Keratinocyte (primary cell): ENCODE data around the gene RAB14.

Experiments used
- EZH2 ChIP-seq: IDR thresholded peaks from one replicate; pipeline ENCODE4 v1.6.1; 2012; ENCODE audit warnings: inconsistent platforms, mild to moderate bottlenecking, low read length, moderate library complexity
- TF ChIP-seq, protein P1 (sequence below), 3 experiments: IDR thresholded peaks in 1 of 3; conservative IDR thresholded peaks in 1 of 3; optimal IDR thresholded peaks in 1 of 3; 2 replicates in 2 of 3; 3 replicates in 1 of 3; pipeline versions ENCODE3 to v1.5.1; 2011; ENCODE audit warnings: low read length in 3 of 3, mild to moderate bottlenecking in 3 of 3, moderate library complexity in 2 of 3, control low read depth in 1 of 3, inconsistent platforms in 1 of 3; ENCODE audit not compliant: insufficient read depth in 2 of 3; ENCODE audit errors: extremely low read depth in 1 of 3

DNA sequence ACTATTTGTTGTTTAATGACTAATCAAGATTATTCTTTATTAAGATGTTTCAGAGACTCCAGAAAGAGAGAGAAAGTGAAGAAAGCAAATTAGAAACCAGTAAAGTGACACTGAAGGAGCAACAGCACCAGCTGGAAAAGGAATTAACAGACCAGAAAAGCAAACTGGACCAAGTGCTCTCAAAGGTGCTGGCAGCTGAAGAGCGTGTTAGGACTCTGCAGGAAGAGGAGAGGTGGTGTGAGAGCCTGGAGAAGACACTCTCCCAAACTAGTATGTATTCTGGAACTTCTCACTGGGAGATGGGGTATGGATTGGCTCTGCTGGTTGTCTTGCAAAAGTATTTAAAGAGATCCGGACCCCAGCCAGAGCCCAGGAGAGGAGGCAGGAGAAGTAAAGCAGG, 33.6 kb downstream of the RAB14 start:
- TF ChIP-seq, protein P1, sequence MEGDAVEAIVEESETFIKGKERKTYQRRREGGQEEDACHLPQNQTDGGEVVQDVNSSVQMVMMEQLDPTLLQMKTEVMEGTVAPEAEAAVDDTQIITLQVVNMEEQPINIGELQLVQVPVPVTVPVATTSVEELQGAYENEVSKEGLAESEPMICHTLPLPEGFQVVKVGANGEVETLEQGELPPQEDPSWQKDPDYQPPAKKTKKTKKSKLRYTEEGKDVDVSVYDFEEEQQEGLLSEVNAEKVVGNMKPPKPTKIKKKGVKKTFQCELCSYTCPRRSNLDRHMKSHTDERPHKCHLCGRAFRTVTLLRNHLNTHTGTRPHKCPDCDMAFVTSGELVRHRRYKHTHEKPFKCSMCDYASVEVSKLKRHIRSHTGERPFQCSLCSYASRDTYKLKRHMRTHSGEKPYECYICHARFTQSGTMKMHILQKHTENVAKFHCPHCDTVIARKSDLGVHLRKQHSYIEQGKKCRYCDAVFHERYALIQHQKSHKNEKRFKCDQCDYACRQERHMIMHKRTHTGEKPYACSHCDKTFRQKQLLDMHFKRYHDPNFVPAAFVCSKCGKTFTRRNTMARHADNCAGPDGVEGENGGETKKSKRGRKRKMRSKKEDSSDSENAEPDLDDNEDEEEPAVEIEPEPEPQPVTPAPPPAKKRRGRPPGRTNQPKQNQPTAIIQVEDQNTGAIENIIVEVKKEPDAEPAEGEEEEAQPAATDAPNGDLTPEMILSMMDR (optimal IDR thresholded peaks at IDR 0.05 in 1 of 3, IDR thresholded peaks at IDR 0.05 in 1 of 3, conservative IDR thresholded peaks at IDR 0.05 in 1 of 3; ENCODE audit: extremely low read depth in 1 of 3, insufficient read depth in 2 of 3, low read length in 3 of 3), result no peak
- no peak for TF ChIP-seq EZH2
